Nephron progenitor cell (in vitro differentiated cells): ENCODE measurements around the gene CAMKMT.

Experiments used
- DNase-seq: peaks from one replicate; pipeline ENCODE4 v3.0.0; 2021
- H3K27ac Mint-ChIP-seq: 2 replicates; pipeline ENCODE4 v1.8.0; 2021; ENCODE audit warnings: mild to moderate bottlenecking, moderate library complexity, mixed read lengths
- H3K27me3 Mint-ChIP-seq: 2 replicates; pipeline ENCODE4 v1.8.0; 2021; ENCODE audit warnings: mild to moderate bottlenecking, low read depth, mixed read lengths; ENCODE audit not compliant: poor library complexity
- H3K36me3 Mint-ChIP-seq: 2 replicates; pipeline ENCODE4 v1.8.0; 2021; ENCODE audit warnings: low read depth, mixed read lengths
- H3K4me1 Mint-ChIP-seq: 2 replicates; pipeline ENCODE4 v1.8.0; 2021; ENCODE audit warnings: mixed read lengths
- H3K4me3 Mint-ChIP-seq: 2 replicates; pipeline ENCODE4 v1.8.0; 2021; ENCODE audit warnings: mild to moderate bottlenecking, moderate library complexity, mixed read lengths
- H3K9me3 Mint-ChIP-seq: 2 replicates; pipeline ENCODE4 v1.8.0; 2021; ENCODE audit warnings: mild to moderate bottlenecking, moderate library complexity, mixed read lengths
- TF ChIP-seq, protein P1 (sequence below): fragments of 200-600 bp; sonication (generic); IDR thresholded peaks from 2 replicates; pipeline ENCODE4 v1.5.0; 2021; ENCODE audit warnings: antibody characterized with exemption

The CAMKMT gene

GRCh38 chr2:44672431-44672830 is 310.7 kb downstream of the CAMKMT start:
- Mint-ChIP-seq H3K4me3 (no peak overlapping the region), H3K9me3 (no peaks in the 10 kb centered on the region), H3K4me1 (no peaks in the 10 kb centered on the region), H3K27me3 (peaks cover 46% of the 10 kb centered on the region), H3K36me3 (no peaks in the 10 kb centered on the region), H3K27ac (no peak overlapping the region)
- TF ChIP-seq, protein P1, sequence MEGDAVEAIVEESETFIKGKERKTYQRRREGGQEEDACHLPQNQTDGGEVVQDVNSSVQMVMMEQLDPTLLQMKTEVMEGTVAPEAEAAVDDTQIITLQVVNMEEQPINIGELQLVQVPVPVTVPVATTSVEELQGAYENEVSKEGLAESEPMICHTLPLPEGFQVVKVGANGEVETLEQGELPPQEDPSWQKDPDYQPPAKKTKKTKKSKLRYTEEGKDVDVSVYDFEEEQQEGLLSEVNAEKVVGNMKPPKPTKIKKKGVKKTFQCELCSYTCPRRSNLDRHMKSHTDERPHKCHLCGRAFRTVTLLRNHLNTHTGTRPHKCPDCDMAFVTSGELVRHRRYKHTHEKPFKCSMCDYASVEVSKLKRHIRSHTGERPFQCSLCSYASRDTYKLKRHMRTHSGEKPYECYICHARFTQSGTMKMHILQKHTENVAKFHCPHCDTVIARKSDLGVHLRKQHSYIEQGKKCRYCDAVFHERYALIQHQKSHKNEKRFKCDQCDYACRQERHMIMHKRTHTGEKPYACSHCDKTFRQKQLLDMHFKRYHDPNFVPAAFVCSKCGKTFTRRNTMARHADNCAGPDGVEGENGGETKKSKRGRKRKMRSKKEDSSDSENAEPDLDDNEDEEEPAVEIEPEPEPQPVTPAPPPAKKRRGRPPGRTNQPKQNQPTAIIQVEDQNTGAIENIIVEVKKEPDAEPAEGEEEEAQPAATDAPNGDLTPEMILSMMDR = no peak
- DNase-seq = no peak

GRCh38 chr2:44674473-44675284 is 312.9 kb downstream of the CAMKMT start:
- Mint-ChIP-seq H3K36me3 (no peaks in the 10 kb centered on the region), H3K4me3 (no peak overlapping the region), H3K27ac (no peak overlapping the region), H3K4me1 (no peaks in the 10 kb centered on the region), H3K9me3 (no peaks in the 10 kb centered on the region), H3K27me3 (peaks cover 45% of the 10 kb centered on the region)
- TF ChIP-seq, protein P1 = no peak
- DNase-seq = no peak

DNA sequence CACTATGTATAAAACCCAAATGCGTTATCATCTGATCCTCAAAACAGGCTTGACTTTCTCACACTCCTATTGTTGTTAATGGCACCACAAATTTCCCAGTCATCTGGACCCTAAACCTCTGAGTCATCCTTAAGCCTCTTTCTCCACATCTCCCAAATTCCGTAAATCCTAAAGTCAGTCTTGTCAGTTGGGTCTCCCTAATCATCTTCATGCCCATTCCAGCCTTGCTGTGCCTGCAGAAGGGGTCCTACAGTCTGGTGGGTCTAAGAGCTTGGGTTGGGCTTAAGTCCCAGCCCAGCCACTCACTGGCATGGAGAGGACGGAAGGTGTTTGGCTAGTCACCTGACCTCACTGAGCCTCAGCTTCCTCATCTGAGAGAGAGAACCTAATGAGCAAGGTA is 314.6 kb downstream of the CAMKMT start:
- Mint-ChIP-seq H3K27me3 (peaks cover 52% of the 10 kb centered on the region), H3K9me3 (no peaks in the 10 kb centered on the region), H3K27ac (no peak overlapping the region), H3K4me1 (peaks cover 5% of the 10 kb centered on the region), H3K36me3 (no peaks in the 10 kb centered on the region), H3K4me3 (no peak overlapping the region)
- TF ChIP-seq, protein P1 = no peak
- DNase-seq = no peak

- Mint-ChIP-seq H3K27ac (no peak overlapping the region), H3K4me3 (no peak overlapping the region), H3K9me3 (no peaks in the 10 kb centered on the region), H3K4me1 (peaks cover 5% of the 10 kb centered on the region), H3K27me3 (peaks cover 37% of the 10 kb centered on the region), H3K36me3 (no peaks in the 10 kb centered on the region)
- TF ChIP-seq, protein P1 = no peak
- no peak for DNase-seq
Observed at GRCh38 chr2:44679584-44679983, 317.8 kb downstream of the CAMKMT start.

DNA sequence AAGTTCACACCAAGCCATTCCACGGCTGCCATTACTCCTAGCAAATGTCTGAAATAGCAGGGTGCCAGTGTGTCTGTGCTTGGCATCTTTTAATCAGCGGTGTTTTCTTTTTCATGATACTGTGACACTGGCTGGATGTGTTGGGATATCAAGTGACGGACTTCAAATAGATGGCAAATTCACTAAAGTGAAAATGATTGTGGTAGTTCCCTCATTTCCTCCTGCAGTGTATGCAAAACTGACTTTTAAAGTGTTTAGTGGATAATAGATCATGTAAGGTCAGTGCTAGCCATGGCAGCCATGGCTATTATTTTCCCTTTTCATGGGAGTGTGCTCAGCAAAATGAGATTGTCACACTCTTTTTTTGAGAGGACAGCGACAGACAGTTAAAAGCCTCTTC is 318.2 kb downstream of the CAMKMT start:
- TF ChIP-seq, protein P1 = no peak
- H3K4me1 Mint-ChIP-seq = peaks cover 5% of the 10 kb centered on the region
- no peak overlapping the region for H3K27ac Mint-ChIP-seq
- no peaks in the 10 kb centered on the region for H3K9me3 Mint-ChIP-seq
- no peaks in the 10 kb centered on the region for H3K36me3 Mint-ChIP-seq
- H3K4me3 Mint-ChIP-seq = no peak overlapping the region
- DNase-seq = no peak
- peaks cover 40% of the 10 kb centered on the region for H3K27me3 Mint-ChIP-seq

GRCh38 chr2:44680424-44680971 is 318.8 kb downstream of the CAMKMT start:
- Mint-ChIP-seq H3K4me1 (peaks cover 5% of the 10 kb centered on the region), H3K4me3 (no peak overlapping the region), H3K27me3 (peaks cover 43% of the 10 kb centered on the region), H3K27ac (no peak overlapping the region), H3K36me3 (no peaks in the 10 kb centered on the region), H3K9me3 (no peaks in the 10 kb centered on the region)
- TF ChIP-seq, protein P1 = no peak
- DNase-seq = no peak
